GM18511 (cell line): ENCODE results near the gene SEC62.

ENCODE experiments used
- ATAC-seq: cut with Tn5 transposase; IDR thresholded peaks from one replicate; pipeline ENCODE4 v1.9.1; 2021; ENCODE audit warnings: mild to moderate bottlenecking, moderate library complexity; ENCODE audit not compliant: unreplicated experiment

Gene SEC62

GRCh38 chr3:169966951-169967915, 626 bp downstream of the SEC62 start:
- peak; percentile 49 for ATAC-seq

DNA sequence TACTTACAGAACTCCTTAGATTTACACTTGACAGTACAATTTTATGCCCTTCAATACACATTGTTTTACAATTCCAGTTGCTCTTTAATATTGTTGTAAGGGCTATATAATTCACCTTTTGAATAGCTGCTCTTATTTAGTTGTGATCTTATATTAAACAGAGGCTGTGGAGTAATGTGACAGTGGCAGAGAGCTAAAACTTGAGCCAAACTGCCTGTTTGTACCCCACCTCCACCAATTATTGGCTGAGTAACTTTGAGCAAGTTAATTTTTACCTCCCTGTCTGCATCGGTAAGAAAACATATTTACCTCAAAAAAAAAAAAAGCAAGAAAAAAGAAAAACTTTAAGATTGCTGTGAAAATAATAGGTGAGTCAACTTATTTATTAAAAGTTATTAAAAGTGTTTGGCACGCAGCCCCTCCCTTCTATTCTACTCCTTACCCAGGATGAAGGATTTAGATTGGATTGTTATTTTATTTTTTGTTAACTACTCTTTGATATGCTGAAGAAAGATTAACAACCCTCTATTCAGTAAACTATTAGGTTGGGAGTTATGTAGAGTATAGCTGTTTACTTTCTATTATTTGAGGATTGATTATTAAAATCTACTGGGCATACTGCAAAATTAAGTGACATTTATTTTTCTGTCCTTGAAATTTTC, 1.7 kb downstream of the SEC62 start:
- no peak for ATAC-seq

DNA sequence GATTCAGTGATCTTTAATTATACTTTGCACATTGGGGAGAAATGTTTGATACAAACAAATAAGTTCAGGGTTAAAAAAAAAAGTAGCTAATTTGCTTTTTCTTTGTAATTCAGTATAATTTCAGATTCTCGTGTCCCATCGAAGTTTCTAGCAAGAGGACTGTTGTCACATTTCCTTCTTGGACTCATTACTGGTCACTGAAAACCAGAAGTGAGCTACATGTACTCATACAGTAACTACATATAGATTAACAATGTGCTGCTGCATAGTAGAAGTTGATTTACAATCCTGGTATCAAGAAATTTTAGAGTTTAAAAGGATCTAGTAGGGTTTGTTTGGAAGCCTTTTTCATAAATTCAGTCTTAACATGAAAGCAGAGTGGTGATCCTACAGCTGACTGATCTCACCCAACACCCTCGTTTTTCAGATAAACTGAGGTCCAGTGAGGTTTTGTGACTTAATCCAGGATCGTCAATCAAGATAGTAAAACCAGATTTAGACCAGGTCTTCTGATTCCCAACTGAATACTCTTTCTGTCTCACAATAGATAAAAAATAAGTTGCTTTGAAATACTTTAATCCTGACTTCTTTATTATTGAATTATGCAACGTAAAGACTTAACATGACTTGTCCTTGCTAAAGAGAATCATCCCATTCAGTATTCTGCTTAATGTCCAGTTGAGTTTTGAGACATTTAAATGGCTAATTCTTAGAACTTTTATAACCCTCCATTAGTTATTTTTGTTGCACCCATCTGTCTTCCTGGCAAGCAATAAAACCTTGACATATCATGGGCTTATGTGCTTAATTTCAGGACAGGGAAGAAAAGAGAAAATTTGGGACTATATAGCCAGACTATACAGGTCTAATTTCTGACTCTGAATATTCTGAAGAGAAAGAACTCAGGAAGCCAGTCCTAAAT, 2.8 kb downstream of the SEC62 start:
- ATAC-seq, result no peak

- no peak for ATAC-seq
These were observed 4.2 kb downstream of the SEC62 start for GRCh38 chr3:169970847-169971246.

DNA sequence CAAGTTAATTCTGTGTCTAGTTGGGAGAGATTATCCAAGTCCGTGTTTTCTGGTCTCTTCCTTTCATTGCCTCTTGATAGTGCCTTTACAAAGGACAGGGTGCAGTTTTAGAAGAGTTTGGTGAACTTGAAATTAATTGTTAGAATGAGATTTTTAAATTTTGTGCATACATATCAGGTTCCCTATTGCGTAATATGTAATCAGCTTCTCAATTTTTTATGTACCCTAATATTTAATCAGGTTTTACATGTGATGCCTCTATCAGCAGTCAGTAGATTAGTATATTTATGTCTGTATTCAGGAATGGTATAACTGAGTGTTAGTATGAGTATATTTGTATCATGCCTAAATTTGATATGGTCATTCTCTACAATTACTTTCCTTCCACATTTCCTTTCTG, 4.9 kb downstream of the SEC62 start:
- no peak for ATAC-seq

DNA sequence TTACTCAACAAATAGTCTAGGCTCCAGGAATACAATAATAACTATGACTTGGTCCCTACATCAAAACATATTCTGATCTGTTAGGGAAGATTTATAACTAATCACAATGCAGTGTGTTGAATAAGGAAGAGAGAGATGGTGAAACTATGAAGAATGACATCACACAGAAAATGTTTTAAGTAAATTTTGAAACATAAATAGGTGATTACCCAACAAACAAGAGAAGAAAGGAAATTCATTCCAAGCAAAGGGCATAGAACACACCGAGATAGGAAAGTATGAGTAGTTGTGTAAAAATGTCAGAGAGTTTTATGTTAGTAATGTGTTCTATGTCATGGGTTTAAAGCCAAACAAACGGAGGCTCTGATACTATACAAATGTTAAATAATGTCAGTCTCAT, 13.4 kb downstream of the SEC62 start:
- no peak for ATAC-seq

- ATAC-seq, result no peak
These were observed 17.7 kb downstream of the SEC62 start for GRCh38 chr3:169984292-169984691.

GRCh38 chr3:169990431-169990830, 23.8 kb downstream of the SEC62 start:
- no peak for ATAC-seq

GRCh38 chr3:169992156-169992555, 25.5 kb downstream of the SEC62 start:
- ATAC-seq, result no peak

DNA sequence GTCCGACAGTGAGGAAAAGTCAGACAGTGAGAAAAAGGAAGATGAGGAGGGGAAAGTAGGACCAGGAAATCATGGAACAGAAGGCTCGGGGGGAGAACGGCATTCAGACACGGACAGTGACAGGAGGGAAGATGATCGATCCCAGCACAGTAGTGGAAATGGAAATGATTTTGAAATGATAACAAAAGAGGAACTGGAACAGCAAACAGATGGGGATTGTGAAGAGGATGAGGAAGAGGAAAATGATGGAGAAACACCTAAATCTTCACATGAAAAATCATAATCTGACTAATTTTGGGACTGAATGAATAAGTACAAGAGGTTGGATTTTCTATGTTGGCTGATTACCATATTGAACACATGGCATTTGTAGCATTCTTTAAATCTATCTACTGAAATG, 26.2 kb downstream of the SEC62 start:
- no peak for ATAC-seq

GRCh38 chr3:169993761-169994160, 27.2 kb downstream of the SEC62 start:
- ATAC-seq, result no peak

DNA sequence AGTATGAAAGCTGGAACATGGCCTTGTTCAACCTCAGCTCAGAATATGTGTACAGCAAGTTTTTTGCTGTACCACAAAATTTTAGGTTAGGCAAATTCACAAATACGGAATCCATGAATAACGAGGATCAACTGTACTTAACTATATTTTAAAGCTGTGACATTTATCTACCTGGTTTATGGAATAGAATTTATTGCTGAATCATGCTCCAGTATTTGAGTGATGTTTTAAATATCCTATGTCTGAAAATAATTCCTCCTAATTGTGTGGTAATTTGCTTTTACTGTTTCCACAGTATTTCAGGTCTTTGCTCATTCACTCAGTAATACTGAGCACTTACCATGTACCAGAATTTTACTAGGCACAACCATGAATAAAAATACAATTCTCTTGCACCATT, 29.5 kb downstream of the SEC62 start:
- ATAC-seq, result no peak

DNA sequence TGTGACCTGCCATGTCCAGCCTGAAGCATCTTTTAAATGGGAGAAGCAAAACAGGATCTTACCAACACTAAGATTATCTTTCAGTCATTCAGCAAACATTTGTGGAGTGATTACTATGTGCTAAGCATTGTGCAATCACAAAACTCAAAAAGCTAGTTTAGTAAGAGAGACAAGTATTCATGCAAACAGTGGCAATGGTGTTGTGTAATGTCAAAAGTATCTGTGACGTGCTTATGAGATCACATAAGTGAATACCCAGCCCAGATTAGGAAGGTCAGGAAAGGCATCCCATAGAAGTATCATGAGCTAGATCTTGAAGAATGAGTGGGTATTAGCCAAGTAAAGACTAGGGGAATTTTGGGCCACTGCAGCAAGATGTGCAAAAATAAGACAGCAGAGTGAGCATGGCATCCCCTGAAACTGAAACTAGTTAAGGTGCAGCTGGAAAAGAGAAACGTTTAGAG, 32.1 kb downstream of the SEC62 start:
- ATAC-seq, result peak; percentile 52

DNA sequence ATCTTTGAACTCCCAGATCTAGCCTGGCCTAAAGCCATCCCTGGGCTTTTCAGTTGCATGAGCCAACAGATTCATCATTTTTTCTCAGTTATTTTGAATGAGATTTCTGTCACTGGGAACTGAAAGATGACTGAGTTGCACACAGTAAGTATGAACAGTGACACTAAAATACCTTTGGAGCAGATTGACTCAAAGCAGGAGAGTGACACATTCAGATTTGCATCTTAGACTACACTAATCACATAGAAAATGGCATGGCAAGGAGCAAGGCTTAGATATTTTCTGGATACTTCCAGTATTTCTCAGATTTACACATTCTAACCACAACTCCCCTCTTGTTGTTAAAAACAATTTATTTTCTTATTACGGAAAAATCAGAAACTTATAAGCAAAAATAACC, 32.8 kb downstream of the SEC62 start:
- ATAC-seq, result peak; percentile 91

- no peak for ATAC-seq
These were observed 33.4 kb downstream of the SEC62 start for GRCh38 chr3:170000051-170000450.

DNA sequence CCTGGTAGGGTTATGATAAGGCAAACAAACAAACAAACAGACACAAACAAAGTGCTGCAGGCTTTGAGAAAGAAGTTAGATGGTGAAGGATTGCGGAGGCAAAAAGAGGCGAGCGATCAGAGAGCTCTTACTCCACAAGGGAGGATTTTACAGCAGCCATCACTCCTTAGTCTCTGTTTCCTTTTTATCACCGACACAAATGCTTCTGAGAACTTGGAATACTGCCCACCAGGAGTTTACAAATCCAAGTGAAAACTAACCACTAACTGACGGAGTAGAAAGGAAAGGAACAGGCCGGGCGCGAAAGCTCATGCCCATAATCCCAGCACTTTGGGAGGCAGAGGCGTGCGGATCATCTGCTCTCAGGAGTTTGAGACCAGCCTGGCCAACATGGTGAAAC, 35.6 kb downstream of the SEC62 start:
- ATAC-seq, result no peak

DNA sequence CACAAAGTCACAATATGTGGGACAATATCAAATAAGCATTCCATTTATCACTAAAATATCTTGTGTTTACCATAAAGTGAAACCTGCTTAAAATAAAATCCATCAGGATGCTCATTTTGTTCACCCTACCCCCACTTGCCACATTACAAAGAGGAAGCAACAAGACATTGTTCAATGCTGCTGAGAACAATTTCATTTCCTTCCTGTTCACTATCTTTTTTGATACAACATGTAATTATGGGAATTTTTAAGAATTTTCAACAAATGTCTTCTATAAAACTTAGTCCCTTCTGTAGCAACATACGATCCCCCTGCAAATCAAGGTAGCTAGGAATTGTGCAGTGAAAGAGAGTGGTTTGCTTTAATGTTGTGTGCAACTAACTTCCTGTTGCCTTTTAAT, 36.3 kb downstream of the SEC62 start:
- no peak for ATAC-seq

- no peak for ATAC-seq
These were observed 37.3 kb downstream of the SEC62 start for GRCh38 chr3:170003881-170004356.

DNA sequence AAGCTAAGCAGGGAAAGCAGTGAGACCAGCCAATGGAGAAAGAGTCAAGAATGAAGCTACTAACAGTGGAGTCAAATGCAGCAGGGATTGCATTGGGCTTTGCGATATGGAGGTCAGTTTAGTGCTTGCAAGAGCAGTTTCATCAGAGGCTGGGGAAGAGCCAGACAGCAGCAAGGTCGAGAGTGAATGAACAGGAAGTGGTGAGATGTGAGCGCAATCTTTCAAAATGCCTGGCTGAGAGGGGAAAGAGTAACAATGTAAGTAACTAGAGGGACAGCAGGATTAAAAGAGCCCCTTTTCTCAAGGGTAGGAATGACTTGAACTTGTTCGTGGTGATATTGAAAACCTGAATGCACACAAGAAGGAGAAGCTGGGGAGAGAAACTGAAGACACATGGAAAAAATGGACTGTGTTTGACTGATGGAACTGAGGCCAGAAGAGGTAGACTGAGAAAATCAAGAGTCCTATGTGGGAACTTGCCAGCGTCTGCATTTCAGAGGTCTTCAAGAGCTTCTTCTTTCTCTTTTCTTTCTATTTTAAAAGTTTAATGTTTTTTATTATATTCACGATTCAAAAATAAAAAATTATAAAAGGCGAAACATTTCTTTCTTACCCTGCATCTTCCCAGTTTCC, 40.5 kb downstream of the SEC62 start:
- peak; percentile 95 for ATAC-seq

DNA sequence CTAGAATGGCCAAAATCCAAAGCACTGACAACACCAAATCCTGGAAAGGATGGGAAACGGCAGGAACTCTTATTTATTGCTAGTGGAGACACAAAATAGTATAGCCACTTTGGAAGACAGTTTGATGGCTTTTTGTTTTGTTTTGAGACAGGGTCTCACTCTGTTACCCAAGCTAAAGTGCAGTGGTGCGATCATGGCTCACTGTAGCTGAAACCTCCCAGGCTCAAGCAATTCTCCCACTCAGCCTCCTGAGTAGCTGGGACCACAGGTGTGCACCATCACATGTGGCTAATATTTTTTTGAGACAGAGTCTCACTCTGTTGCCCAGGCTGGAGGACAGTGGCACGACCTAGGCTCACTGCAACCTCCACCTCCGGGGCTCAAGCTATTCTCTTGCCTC, 43.9 kb downstream of the SEC62 start:
- ATAC-seq, result no peak
